GM12878 (cell line): Measurements from ENCODE around the gene ETV7.

ENCODE experiments used
- BCL3 ChIP-seq: IDR thresholded peaks from 2 replicates; pipeline ENCODE4 v1.6.1; 2011; ENCODE audit warnings: borderline replicate concordance, low read depth, mild to moderate bottlenecking, moderate library complexity, low read length; ENCODE audit not compliant: insufficient read depth, poor library complexity, severe bottlenecking
- CTCF ChIP-seq, 3 experiments: IDR thresholded peaks in 2 of 3; conservative IDR thresholded peaks in 1 of 3; 2 replicates each; pipeline ENCODE4 v1.5.1; 2011; ENCODE audit warnings: low read depth in 3 of 3, low read length in 3 of 3, mild to moderate bottlenecking in 3 of 3, control low read depth in 2 of 3, moderate library complexity in 2 of 3, inconsistent platforms in 1 of 3, mixed read lengths in 1 of 3; ENCODE audit not compliant: control insufficient read depth in 2 of 3, insufficient read depth in 1 of 3; ENCODE audit errors: extremely low read depth in 1 of 3
- EGR1 ChIP-seq, 2 experiments: IDR thresholded peaks; 1 replicate in 1 of 2; 2 replicates in 1 of 2; pipeline ENCODE4 v1.6.1; 2011 to 2012; ENCODE audit warnings: low read depth in 2 of 2, low read length in 2 of 2, borderline replicate concordance in 1 of 2, mild to moderate bottlenecking in 1 of 2, moderate library complexity in 1 of 2
- EZH2 ChIP-seq: IDR thresholded peaks from 2 replicates; pipeline ENCODE4 v1.6.1; 2012; ENCODE audit warnings: low read depth, mild to moderate bottlenecking, control low read depth, inconsistent platforms, low read length, borderline replicate concordance; ENCODE audit not compliant: control insufficient read depth
- POLR2A ChIP-seq: IDR thresholded peaks from 2 replicates; pipeline ENCODE4 v1.6.1; 2011; ENCODE audit warnings: low read depth, mild to moderate bottlenecking, low read length
- POLR2AphosphoS5 ChIP-seq: IDR thresholded peaks from 2 replicates; pipeline ENCODE4 v1.6.1; 2011; ENCODE audit warnings: mild to moderate bottlenecking, low read length, inconsistent platforms
- RB1 ChIP-seq: fragments of 450-650 bp; formaldehyde crosslinking; IDR thresholded peaks from 2 replicates; pipeline ENCODE4 v1.6.1; 2017; ENCODE audit warnings: mild to moderate bottlenecking, borderline replicate concordance

- TF ChIP-seq EGR1 (IDR thresholded peaks at IDR 0.05; ENCODE audit: borderline replicate concordance in 1 of 2, low read depth in 2 of 2, low read length in 2 of 2) = no peak
- TF ChIP-seq POLR2A = no peak
- no peak for TF ChIP-seq BCL3
- no peak for TF ChIP-seq CTCF (IDR thresholded peaks at IDR 0.05 in 2 of 3, conservative IDR thresholded peaks at IDR 0.05 in 1 of 3; ENCODE audit: control insufficient read depth in 2 of 3, extremely low read depth in 1 of 3, insufficient read depth in 1 of 3, low read depth in 3 of 3, low read length in 3 of 3)
- no peak for TF ChIP-seq RB1
- no peak for TF ChIP-seq EZH2
- TF ChIP-seq POLR2AphosphoS5 = no peak
Observed at GRCh38 chr6:36436466-36436865, 49.0 kb upstream of the ETV7 start.
